Measurements from ENCODE around the gene CARD10. TPM values are rescaled to one million over a fixed set of nuclear protein-coding genes. Genes with fewer than 3 reads are reported as not detected.
"Not testable (repeated sequence)": the region's sequence is repeated elsewhere in the genome, so short reads cannot be mapped to it uniquely, and the experiment has no call there.

CARD10 gene
- total and polyA plus RNA-seq, 8 donors: 10.3 to 19.7 (median 15.4) TPM

DNA sequence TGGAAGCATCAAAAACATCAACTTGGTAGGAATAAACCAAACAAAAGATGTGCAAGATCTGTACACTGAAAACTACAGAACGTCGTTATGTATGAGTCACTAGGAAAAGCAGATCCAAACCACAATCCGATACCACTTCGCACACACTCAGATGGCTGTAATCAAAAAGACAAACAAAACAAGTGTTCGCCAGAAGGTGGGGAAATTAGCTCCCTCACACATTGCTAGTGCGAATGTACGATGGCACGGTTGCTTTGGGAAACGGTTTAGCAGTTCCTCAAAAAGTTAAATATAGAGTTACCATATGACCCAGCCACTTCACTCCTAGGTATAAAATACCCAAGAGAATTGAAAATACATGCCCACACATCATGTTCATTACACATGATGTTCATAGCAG, 14.8 kb upstream of the CARD10 start:
- no peak overlapping the region for H3K27ac ChIP-seq
- no peaks in the 10 kb centered on the region for H3K9me3 ChIP-seq
- H3K4me1 ChIP-seq: peaks cover 7 to 27% of the 10 kb centered on the region in 2 donors
- H3K36me3 ChIP-seq: no peaks in the 10 kb centered on the region
- no peaks in the 10 kb centered on the region for H3K27me3 ChIP-seq
- TF ChIP-seq, protein P1, sequence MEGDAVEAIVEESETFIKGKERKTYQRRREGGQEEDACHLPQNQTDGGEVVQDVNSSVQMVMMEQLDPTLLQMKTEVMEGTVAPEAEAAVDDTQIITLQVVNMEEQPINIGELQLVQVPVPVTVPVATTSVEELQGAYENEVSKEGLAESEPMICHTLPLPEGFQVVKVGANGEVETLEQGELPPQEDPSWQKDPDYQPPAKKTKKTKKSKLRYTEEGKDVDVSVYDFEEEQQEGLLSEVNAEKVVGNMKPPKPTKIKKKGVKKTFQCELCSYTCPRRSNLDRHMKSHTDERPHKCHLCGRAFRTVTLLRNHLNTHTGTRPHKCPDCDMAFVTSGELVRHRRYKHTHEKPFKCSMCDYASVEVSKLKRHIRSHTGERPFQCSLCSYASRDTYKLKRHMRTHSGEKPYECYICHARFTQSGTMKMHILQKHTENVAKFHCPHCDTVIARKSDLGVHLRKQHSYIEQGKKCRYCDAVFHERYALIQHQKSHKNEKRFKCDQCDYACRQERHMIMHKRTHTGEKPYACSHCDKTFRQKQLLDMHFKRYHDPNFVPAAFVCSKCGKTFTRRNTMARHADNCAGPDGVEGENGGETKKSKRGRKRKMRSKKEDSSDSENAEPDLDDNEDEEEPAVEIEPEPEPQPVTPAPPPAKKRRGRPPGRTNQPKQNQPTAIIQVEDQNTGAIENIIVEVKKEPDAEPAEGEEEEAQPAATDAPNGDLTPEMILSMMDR (IDR thresholded peaks at IDR 0.05): no peak
- intact Hi-C loops (cut with DNase I): no loop called here
- ATAC-seq: peak; percentile 46
- DNase-seq: no peak
- H3K4me3 ChIP-seq: no peak overlapping the region

DNA sequence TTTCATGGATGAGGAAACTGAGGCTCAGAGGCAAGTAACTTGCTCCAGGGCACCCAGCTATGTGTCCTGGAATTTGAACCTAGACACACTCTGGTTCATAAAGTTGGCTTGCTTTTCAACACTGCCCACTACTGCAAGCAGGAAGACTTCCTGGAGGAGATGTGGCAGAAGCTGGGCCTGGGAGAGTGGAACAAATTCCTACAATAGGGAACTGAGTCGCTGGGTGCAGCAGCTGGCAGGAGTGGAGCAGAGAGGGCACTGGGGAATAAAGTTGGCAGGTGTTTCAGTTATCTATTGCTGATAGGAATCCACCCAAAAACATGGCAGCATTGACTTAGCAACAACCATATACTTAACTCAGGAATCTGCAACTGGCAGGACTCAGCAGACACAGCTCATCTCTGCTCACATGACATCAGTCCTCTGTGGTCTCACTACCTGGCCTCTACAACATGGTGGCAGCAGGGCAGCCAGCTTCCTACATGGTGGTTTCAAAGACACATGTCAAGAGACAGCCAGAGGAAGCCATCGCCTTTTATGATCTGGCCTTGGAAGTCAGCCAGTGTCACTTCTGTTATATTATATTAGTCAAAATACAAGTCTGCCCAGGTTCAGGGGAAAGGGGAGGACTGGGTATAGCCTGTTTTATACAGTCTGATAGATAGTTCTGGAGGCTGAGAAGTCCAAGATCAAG, 10.6 kb upstream of the CARD10 start:
- Histone ChIP-seq H3K27me3 (no peaks in the 10 kb centered on the region), H3K4me3 (no peak overlapping the region), H3K9me3 (no peaks in the 10 kb centered on the region), H3K4me1 (peaks cover 11 to 19% of the 10 kb centered on the region in 2 donors), H3K36me3 (no peaks in the 10 kb centered on the region), H3K27ac (no peak overlapping the region)
- TF ChIP-seq, protein P1 (IDR thresholded peaks at IDR 0.05): no peak
- no peak for DNase-seq
- intact Hi-C loops (cut with DNase I): no loop called here
- ATAC-seq: no peak

DNA sequence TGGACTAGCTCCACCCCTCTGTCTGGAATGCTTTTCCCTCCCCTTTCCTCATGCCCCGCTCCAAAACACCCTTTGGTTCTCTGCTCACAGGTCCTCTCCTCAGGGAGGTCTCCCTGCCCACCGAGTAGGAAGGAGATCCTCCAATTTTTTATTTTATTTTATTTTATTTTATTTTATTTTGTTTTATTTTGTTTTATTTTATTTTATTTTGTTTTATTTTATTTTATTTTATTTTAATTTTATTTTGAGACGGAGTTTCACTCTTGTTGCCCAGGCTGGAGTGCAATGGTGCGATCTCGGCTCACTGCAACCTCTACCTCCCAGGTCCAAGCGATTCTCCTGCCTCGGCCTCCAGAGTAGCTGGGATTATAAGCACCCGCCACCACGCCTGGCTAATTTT, 8.7 kb upstream of the CARD10 start:
- H3K4me1 ChIP-seq; H3K27me3 ChIP-seq; intact Hi-C loops (cut with DNase I); ATAC-seq; H3K9me3 ChIP-seq; H3K4me3 ChIP-seq; DNase-seq; H3K27ac ChIP-seq; H3K36me3 ChIP-seq: not testable (repeated sequence)

DNA sequence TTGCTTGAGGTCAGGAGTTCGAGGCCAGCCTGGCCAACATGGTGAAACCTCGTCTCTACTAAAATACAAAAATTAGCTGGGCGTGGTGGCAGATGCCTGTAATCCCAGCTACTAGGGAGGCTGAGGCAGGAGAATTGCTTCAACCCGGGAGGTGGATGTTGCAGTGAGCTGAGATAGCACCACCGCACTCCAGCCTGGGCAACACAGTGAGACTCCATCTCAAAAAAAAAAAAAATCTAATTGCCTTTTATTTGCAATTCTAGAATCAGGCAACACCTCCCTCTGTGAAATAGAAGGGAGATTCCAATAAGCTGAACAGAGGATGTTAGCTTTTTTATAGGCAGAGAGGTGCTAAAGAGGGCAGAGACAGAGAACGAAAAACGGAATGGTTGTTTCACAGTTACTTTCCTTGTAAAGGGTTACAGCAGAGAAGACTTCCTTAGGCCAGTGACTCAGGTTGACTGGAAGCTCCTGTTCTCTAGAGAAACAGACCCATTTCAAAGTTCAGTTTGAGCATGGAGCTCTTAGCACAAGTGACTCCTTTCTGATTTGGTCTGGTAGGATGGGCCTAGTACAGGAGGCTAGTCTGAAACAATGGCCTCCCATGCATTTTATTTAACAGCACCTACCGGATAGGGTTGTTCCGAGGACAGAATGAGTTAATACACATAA, 8.0 kb upstream of the CARD10 start:
- H3K4me3 ChIP-seq; H3K36me3 ChIP-seq; H3K27me3 ChIP-seq; H3K4me1 ChIP-seq; intact Hi-C loops (cut with DNase I); ATAC-seq; H3K9me3 ChIP-seq; H3K27ac ChIP-seq: not testable (repeated sequence)
- DNase-seq: peak in 1 of 4 donors; percentile 20

DNA sequence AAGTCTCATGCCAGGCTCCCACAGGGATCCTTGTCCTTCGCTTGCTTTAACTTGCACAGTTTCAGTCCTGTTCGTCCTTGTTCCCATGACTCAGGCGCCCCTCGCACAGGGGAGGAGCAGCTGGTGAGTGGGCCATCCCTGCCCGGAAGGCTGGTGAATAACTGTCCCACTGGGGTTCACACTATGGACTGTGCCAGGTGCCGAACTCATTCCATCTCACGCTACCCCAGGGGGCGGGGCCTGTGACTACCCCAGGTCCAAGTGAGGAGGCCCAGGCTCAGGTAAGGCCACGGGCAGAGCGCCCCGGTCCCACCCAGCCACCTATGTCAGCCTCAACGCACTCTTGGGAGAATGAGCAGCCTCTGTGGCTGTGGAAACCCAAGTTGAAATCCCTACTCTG, 7.2 kb upstream of the CARD10 start:
- no peak overlapping the region for H3K4me3 ChIP-seq
- ATAC-seq: no peak
- peaks cover 4 to 6% of the 10 kb centered on the region in 2 donors for H3K4me1 ChIP-seq
- no peaks in the 10 kb centered on the region for H3K36me3 ChIP-seq
- intact Hi-C loops (cut with DNase I): no loop called here
- H3K27me3 ChIP-seq: peaks cover 0 to 3% of the 10 kb centered on the region in 2 donors
- H3K9me3 ChIP-seq: no peaks in the 10 kb centered on the region
- no peak overlapping the region for H3K27ac ChIP-seq
- peak in 1 of 4 donors; percentile 60 for DNase-seq
- TF ChIP-seq, protein P1 (IDR thresholded peaks at IDR 0.05): no peak

DNA sequence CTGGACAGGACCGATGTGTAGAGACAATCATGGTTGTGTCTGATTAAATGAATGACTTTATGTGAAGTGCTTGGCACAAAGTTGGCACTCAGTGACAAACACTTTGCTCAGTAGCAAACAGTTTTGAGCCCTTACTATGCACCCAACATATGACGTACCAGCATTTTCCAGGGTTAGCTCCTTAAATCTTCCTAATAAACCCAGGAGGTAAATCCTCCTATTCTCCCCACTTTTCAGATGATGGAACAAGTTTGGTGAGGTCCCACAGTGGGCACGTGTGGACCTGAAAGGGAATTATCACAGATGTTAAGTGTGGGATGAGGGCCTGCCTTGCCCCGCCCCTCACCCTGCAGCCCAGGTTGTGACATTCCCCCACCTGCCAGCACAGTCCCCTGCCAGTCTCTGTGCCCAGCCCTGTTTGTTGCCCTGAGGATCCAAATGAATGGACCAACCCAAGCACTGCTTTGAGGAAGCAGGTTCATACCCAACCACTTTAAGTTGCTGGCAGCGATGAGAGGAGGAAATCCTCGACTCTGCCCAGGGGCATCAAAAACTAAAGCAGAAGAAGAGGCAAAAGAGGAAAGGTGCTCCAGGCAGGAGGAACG, 6.6 kb upstream of the CARD10 start:
- H3K27ac ChIP-seq: no peak overlapping the region
- TF ChIP-seq, protein P1 (IDR thresholded peaks at IDR 0.05): no peak
- H3K27me3 ChIP-seq: peaks cover 0 to 9% of the 10 kb centered on the region in 2 donors
- no peaks in the 10 kb centered on the region for H3K9me3 ChIP-seq
- ATAC-seq (no peak), DNase-seq (peak in 1 of 4 donors; percentile 30)
- no peaks in the 10 kb centered on the region for H3K36me3 ChIP-seq
- peaks cover 4 to 6% of the 10 kb centered on the region in 2 donors for H3K4me1 ChIP-seq
- H3K4me3 ChIP-seq: no peak overlapping the region
- intact Hi-C loops (cut with DNase I): no loop called here
